HepG2 (cell line): ENCODE measurements around the gene MOK. TPM values are rescaled to one million over a fixed set of nuclear protein-coding genes. Genes with fewer than 3 reads are reported as not detected.

ENCODE experiments used
- ATAC-seq: fragments of 200-7000 bp; cut with Tn5 transposase; 3 replicates; pipeline ENCODE4 v1.9.1; 2020; ENCODE audit warnings: mild to moderate bottlenecking, moderate library complexity
- BruUV-seq: library from RNA; stranded (reverse); fragments of 400-500 nt; replicated peaks from 2 replicates; lab custom pipeline; 2021; lab: Mats Ljungman, UMichigan
- CTCF ChIA-PET: fragments of 300-600 bp; formaldehyde crosslinking; extraction: SDS; loops from one replicate; lab custom pipeline; 2021; ENCODE audit warnings: low total read pairs, inconsistent platforms, low intra/inter-chr PET ratio; lab: Yijun Ruan, JAX
- POLR2A ChIA-PET: fragments of 350-600 bp; sonication (Branson Sonifier 250); formaldehyde crosslinking; loops from one replicate; lab custom pipeline; 2020; ENCODE audit warnings: antibody characterized with exemption, inconsistent platforms; lab: Yijun Ruan, JAX
- DNase-seq: peaks from one replicate; pipeline ENCODE4 v3.0.0-alpha.2; 2015; ENCODE audit warnings: low spot score
- FAIRE-seq: peaks from 3 replicates; lab custom pipeline; 2011; peaks lifted over from hg19 to GRCh38; lab: Jason Lieb, UNC
- H2AFZ ChIP-seq: one replicate; pipeline ENCODE4 v1.6.1; 2011; ENCODE audit warnings: low read length, inconsistent platforms
- H3K27ac ChIP-seq: fragments of 300-600 bp; 3 replicates; pipeline ENCODE4 v1.8.0; 2011; ENCODE audit warnings: mixed run types, mild to moderate bottlenecking, mixed read lengths, low read length, inconsistent platforms; ENCODE audit not compliant: insufficient read depth; ENCODE audit errors: extremely low read length
- H3K27me3 ChIP-seq, 2 experiments: fragments of 200-600 bp in 1 of 2; 2 replicates in 1 of 2; 3 replicates in 1 of 2; pipeline versions ENCODE4 v1.6.0 to v1.8.0; 2011; ENCODE audit warnings: low read length in 2 of 2, mild to moderate bottlenecking in 2 of 2, moderate library complexity in 2 of 2, inconsistent platforms in 1 of 2; ENCODE audit not compliant: insufficient read depth in 2 of 2, control insufficient read depth in 1 of 2
- H3K36me3 ChIP-seq, 2 experiments: fragments of 200-600 bp in 1 of 2; replicated peaks in 1 of 2; 2 replicates in 1 of 2; 3 replicates in 1 of 2; pipeline versions ENCODE4 v1.5.1 to v1.8.0; 2011; ENCODE audit warnings: low read length in 2 of 2, inconsistent platforms in 1 of 2; ENCODE audit not compliant: insufficient read depth in 2 of 2, control insufficient read depth in 1 of 2
- H3K4me1 ChIP-seq: 2 replicates; pipeline ENCODE4 v1.5.1; 2012; ENCODE audit warnings: low read length, inconsistent platforms; ENCODE audit not compliant: insufficient read depth
- H3K4me2 ChIP-seq: 2 replicates; pipeline ENCODE4 v1.6.0; 2011; ENCODE audit warnings: low read depth, low read length, inconsistent platforms
- H3K4me3 ChIP-seq, 3 experiments: fragments of 200-600 bp in 1 of 3; sonication (generic), shearing (Covaris generic) in 1 of 3; replicated peaks in 1 of 3; 2 replicates each; pipeline ENCODE4 v1.5.1; 2011 to 2016; ENCODE audit warnings: low read length in 3 of 3, inconsistent platforms in 2 of 3, low read depth in 2 of 3, mild to moderate bottlenecking in 2 of 3, control low read depth in 1 of 3, mixed read lengths in 1 of 3; ENCODE audit not compliant: insufficient read depth in 1 of 3
- H3K79me2 ChIP-seq: one replicate; pipeline ENCODE4 v1.6.1; 2011; ENCODE audit warnings: low read length, inconsistent platforms; ENCODE audit not compliant: insufficient read depth
- H3K9ac ChIP-seq: 2 replicates; pipeline ENCODE4 v1.6.0; 2011; ENCODE audit warnings: mild to moderate bottlenecking, low read depth, low read length, inconsistent platforms; ENCODE audit not compliant: insufficient read depth
- H3K9me3 ChIP-seq: 2 replicates; pipeline ENCODE4 v1.5.1; 2012; ENCODE audit warnings: mild to moderate bottlenecking, low read length
- H4K20me1 ChIP-seq: 2 replicates; pipeline ENCODE4 v1.6.0; 2011; ENCODE audit warnings: inconsistent platforms, mild to moderate bottlenecking, low read length, moderate library complexity; ENCODE audit not compliant: insufficient read depth
- ELF3 ChIP-seq: IDR thresholded peaks from 2 replicates; pipeline ENCODE4 v1.6.1; 2016; ENCODE audit warnings: missing genetic modification reagents, missing compliant biosample characterization
- FOSL2 ChIP-seq: sonication (generic); formaldehyde crosslinking; IDR thresholded peaks from 2 replicates; pipeline ENCODE4 v1.4.0; 2020; ENCODE audit warnings: missing genetic modification reagents
- ZNF335 ChIP-seq: sonication (generic); formaldehyde crosslinking; IDR thresholded peaks from 2 replicates; pipeline ENCODE4 v1.4.0; 2020; ENCODE audit warnings: missing genetic modification reagents
- WGBS: methylation state at CpG from one replicate; pipeline ENCODE4 v1.1.6; 2017; ENCODE audit warnings: low lambda C conversion rate; 5-methylcytosine and 5-hydroxymethylcytosine counted together
- in situ Hi-C: cut with HindIII; loops from 2 replicates; pipeline ENCODE4 v1.10.0; 2017; ENCODE audit warnings: low pct_unique_long_range_greater_than_20kb; ENCODE audit not compliant: extremely low pct_ligation_motif_present
- intact Hi-C: fragments of 100-400 bp; cut with micrococcal nuclease; formaldehyde crosslinking; loops from one replicate; pipeline ENCODE4 v1.10.0; 2022; ENCODE audit not compliant: unreplicated experiment
- polyA plus RNA-seq, 8 experiments: library from polyadenylated mRNA; depleted of rRNA in 3 of 8; stranded (reverse) in 7 of 8; unstranded in 1 of 8; fragments of >200 nt; fragmentation: Illumina TruSeq in 4 of 8; extraction: Trizol in 4 of 8; gene quantifications; 2 replicates each; pipeline versions ENCODE4 v1.2.1 to v1.2.3, GENCODE V29; 2011 to 2016; ENCODE audit warnings: low read depth in 4 of 8, missing spikeins in 1 of 8, mixed read lengths in 1 of 8; ENCODE audit not compliant: insufficient read depth in 1 of 8
- total RNA-seq, 5 experiments: library from RNA; depleted of rRNA; stranded (reverse); fragments of >200 nt; fragmentation: Illumina TruSeq; extraction: Trizol; gene quantifications; 2 replicates each; pipeline ENCODE4 v1.2.3, GENCODE V29; 2016; ENCODE audit warnings: low read depth in 1 of 5
- TF ChIP-seq, protein P1 (sequence below): sonication (generic); formaldehyde crosslinking; IDR thresholded peaks from 2 replicates; pipeline ENCODE4 v1.4.0; 2020; ENCODE audit warnings: missing genetic modification reagents
- TF ChIP-seq, protein P2 (sequence below): sonication (generic); formaldehyde crosslinking; IDR thresholded peaks from 2 replicates; pipeline ENCODE4 v1.5.1; 2020; ENCODE audit warnings: missing genetic modification reagents, mild to moderate bottlenecking, borderline replicate concordance

The MOK gene
- total and polyA plus RNA-seq, 2 of the 13 experiments (the other 11 are each of a cell fraction or from before 2014, with no cell fraction given), result 15.3 to 16.9 TPM

DNA sequence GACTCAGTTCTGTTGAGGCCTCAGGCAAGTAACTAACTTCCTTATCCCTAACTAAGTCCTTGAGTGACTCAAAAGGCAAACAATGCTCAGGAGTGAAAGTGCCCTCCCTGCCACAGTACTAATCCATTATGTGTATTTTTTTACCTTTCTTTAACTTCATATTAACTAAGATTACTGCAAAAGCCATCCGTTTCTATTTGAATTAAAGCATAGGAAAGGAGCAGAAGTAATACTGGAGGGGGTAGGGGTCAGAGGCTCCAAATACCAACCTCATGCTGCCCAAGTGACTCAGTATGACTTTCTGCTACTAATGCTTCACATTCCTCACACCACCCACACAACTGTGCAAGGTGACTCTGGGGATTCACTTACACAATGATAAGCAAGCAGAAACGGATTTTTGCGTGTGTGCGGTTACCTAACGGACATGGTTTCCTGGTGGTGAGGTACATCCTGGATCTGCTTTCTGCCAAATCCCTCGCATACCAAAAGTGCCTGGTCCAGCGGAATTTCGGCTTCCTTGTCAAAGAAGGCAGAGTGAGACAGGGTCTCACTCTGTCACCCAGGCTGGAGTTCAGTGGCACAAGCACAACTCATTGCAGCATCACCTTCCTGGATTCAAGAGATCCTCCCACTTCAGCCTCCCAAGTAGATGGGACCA is 25.1 kb downstream of the MOK start:
- Histone ChIP-seq H4K20me1 (no peaks in the 10 kb centered on the region), H3K9me3 (no peaks in the 10 kb centered on the region), H3K9ac (no peak overlapping the region), H3K79me2 (no peaks in the 10 kb centered on the region), H3K36me3 (no peaks in the 10 kb centered on the region; a peak in 1 of 5 replicates), H3K4me3 (no peak overlapping the region), H2AFZ (no peak overlapping the region), H3K27ac (no peak overlapping the region), H3K4me1 (peaks cover 14% of the 10 kb centered on the region), H3K4me2 (no peak overlapping the region), H3K27me3 (no peaks in the 10 kb centered on the region)
- POLR2A ChIA-PET, result no interaction called here
- WGBS, result 81% methylated on average over 8 of the region's 8 CpGs
- no TSS peak for BruUV-seq
- peak; percentile 48; the same call in 1 of the 3 replicates for ATAC-seq
- peak; percentile 64 for DNase-seq
- intact Hi-C loops, result no loop called here
- TF ChIP-seq, protein P1, sequence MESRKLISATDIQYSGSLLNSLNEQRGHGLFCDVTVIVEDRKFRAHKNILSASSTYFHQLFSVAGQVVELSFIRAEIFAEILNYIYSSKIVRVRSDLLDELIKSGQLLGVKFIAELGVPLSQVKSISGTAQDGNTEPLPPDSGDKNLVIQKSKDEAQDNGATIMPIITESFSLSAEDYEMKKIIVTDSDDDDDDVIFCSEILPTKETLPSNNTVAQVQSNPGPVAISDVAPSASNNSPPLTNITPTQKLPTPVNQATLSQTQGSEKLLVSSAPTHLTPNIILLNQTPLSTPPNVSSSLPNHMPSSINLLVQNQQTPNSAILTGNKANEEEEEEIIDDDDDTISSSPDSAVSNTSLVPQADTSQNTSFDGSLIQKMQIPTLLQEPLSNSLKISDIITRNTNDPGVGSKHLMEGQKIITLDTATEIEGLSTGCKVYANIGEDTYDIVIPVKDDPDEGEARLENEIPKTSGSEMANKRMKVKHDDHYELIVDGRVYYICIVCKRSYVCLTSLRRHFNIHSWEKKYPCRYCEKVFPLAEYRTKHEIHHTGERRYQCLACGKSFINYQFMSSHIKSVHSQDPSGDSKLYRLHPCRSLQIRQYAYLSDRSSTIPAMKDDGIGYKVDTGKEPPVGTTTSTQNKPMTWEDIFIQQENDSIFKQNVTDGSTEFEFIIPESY (CRISPR knock-in tag), result peak; percentile 88
- TF ChIP-seq, protein P2, sequence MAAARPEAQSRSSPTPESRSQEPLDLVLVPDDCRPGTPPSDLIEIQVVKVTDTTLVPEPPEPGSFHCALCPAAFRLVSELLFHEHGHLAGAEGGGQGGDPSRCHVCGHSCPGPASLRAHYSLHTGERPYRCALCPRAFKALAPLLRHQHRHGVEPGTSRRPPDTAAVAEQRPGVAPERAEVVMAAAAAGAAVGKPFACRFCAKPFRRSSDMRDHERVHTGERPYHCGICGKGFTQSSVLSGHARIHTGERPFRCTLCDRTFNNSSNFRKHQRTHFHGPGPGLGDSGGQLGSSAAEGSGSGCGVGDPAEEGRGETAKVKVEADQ (CRISPR knock-in tag), result no peak
- TF ChIP-seq FOSL2 (peak; percentile 25; the same call in 1 of the 2 replicates), ELF3 (CRISPR knock-in tag) (0 out of 2 replicates have a peak, but pooled peaks have one; percentile 16)
- CTCF ChIA-PET, result no interaction called here
- FAIRE-seq, result no peak
- in situ Hi-C loops, result no loop called here

DNA sequence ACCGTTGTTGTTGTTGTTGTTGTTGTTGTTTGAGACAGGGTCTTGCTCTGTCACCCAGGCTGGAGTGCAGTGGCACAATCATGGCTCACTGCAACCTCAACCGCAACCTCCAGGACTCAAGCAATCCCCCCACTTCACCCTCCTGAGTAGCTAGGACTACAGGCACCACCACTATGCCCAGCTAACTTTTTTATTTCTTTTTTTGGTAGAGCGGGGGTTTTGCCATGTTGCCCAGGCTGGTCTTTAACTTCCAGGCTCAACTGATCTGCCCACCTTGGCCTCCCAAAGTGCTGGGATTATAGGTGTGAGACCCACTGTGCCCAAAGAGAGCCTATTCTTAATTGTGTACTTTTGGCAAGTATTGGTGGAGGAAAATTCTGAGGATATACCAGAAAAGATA is 25.7 kb downstream of the MOK start:
- H3K9ac ChIP-seq, result no peak overlapping the region
- no peaks in the 10 kb centered on the region for H3K79me2 ChIP-seq
- CTCF ChIA-PET, result no interaction called here
- DNase-seq (no peak), FAIRE-seq (no peak), ATAC-seq (no peak)
- H3K4me1 ChIP-seq, result peaks cover 14% of the 10 kb centered on the region
- in situ Hi-C loops (no loop called here), intact Hi-C loops (no loop called here)
- no TSS peak for BruUV-seq
- H3K27me3 ChIP-seq, result no peaks in the 10 kb centered on the region
- no peak overlapping the region for H3K27ac ChIP-seq
- no peaks in the 10 kb centered on the region for H3K9me3 ChIP-seq
- 70% methylated on average over 3 of the region's 3 CpGs for WGBS
- H2AFZ ChIP-seq, result no peak overlapping the region
- no peaks in the 10 kb centered on the region; a peak in 1 of 5 replicates for H3K36me3 ChIP-seq
- no peak overlapping the region for H3K4me3 ChIP-seq
- POLR2A ChIA-PET, result no interaction called here
- no peaks in the 10 kb centered on the region for H4K20me1 ChIP-seq
- TF ChIP-seq ZNF335 (CRISPR knock-in tag), result no peak
- TF ChIP-seq, all 625 proteins: peak for 0
- H3K4me2 ChIP-seq, result no peak overlapping the region
